Measurements from ENCODE around the gene MARCO.

The MARCO gene

GRCh38 chr2:119019521-119019920, 77.5 kb downstream of the MARCO start:
- Histone ChIP-seq H3K79me2 (ENCODE audit: low read length) (no peaks in the 10 kb centered on the region), H3K4me3 (ENCODE audit: low read length) (no peak overlapping the region), H4K20me1 (ENCODE audit: insufficient read depth, low read length) (no peaks in the 10 kb centered on the region), H3K9me3 (ENCODE audit: insufficient read depth, low read length) (no peaks in the 10 kb centered on the region), H3K4me1 (ENCODE audit: low read length) (no peaks in the 10 kb centered on the region), H2AFZ (ENCODE audit: low read depth, low read length) (no peak overlapping the region), H3K27me3 (ENCODE audit: low read depth, low read length) (peaks cover 12% of the 10 kb centered on the region; the same call in 1 of the 2 replicates), H3K27ac (ENCODE audit: low read length) (no peak overlapping the region), H3K36me3 (replicated peaks; ENCODE audit: low read depth, low read length) (no peaks in the 10 kb centered on the region), H3K9ac (ENCODE audit: low read length) (no peak overlapping the region), H3K4me2 (ENCODE audit: low read length) (no peak overlapping the region)
- TF ChIP-seq CTCF (IDR thresholded peaks at IDR 0.05; ENCODE audit: low read depth, low read length) (no peak), EZH2phosphoT487 (IDR thresholded peaks at IDR 0.05; ENCODE audit: low read depth) (no peak)

- no peaks in the 10 kb centered on the region for H3K4me1 ChIP-seq (ENCODE audit: low read length)
- H3K79me2 ChIP-seq (ENCODE audit: low read length), result no peaks in the 10 kb centered on the region
- no peaks in the 10 kb centered on the region for H3K36me3 ChIP-seq (replicated peaks; ENCODE audit: low read depth, low read length)
- H3K9me3 ChIP-seq (ENCODE audit: insufficient read depth, low read length), result no peaks in the 10 kb centered on the region
- no peak overlapping the region for H2AFZ ChIP-seq (ENCODE audit: low read depth, low read length)
- H4K20me1 ChIP-seq (ENCODE audit: insufficient read depth, low read length), result no peaks in the 10 kb centered on the region
- H3K27ac ChIP-seq (ENCODE audit: low read length), result no peak overlapping the region
- H3K4me3 ChIP-seq (ENCODE audit: low read length), result no peak overlapping the region
- TF ChIP-seq CTCF (IDR thresholded peaks at IDR 0.05; ENCODE audit: low read depth, low read length) (no peak), EZH2phosphoT487 (IDR thresholded peaks at IDR 0.05; ENCODE audit: low read depth) (no peak)
- H3K4me2 ChIP-seq (ENCODE audit: low read length), result no peak overlapping the region
- no peak overlapping the region for H3K9ac ChIP-seq (ENCODE audit: low read length)
- H3K27me3 ChIP-seq (ENCODE audit: low read depth, low read length), result peaks cover 7% of the 10 kb centered on the region; the same call in 1 of the 2 replicates
Observed at GRCh38 chr2:119022678-119023077, 80.7 kb downstream of the MARCO start.

- Histone ChIP-seq H3K4me2 (ENCODE audit: low read length) (no peak overlapping the region), H3K79me2 (ENCODE audit: low read length) (no peaks in the 10 kb centered on the region), H3K27me3 (ENCODE audit: low read depth, low read length) (peaks cover 7% of the 10 kb centered on the region; the same call in 1 of the 2 replicates), H3K4me3 (ENCODE audit: low read length) (no peak overlapping the region), H3K9me3 (ENCODE audit: insufficient read depth, low read length) (no peaks in the 10 kb centered on the region), H3K36me3 (replicated peaks; ENCODE audit: low read depth, low read length) (no peaks in the 10 kb centered on the region), H3K27ac (ENCODE audit: low read length) (no peak overlapping the region), H3K4me1 (ENCODE audit: low read length) (no peaks in the 10 kb centered on the region), H4K20me1 (ENCODE audit: insufficient read depth, low read length) (no peaks in the 10 kb centered on the region), H3K9ac (ENCODE audit: low read length) (no peak overlapping the region), H2AFZ (ENCODE audit: low read depth, low read length) (no peak overlapping the region)
- no peak for TF ChIP-seq CTCF (IDR thresholded peaks at IDR 0.05; ENCODE audit: low read depth, low read length)
Observed at GRCh38 chr2:119023534-119023933, 81.5 kb downstream of the MARCO start.

- Histone ChIP-seq H3K4me2 (ENCODE audit: low read length) (no peak overlapping the region), H3K4me1 (ENCODE audit: low read length) (no peaks in the 10 kb centered on the region), H4K20me1 (ENCODE audit: insufficient read depth, low read length) (no peaks in the 10 kb centered on the region), H3K4me3 (ENCODE audit: low read length) (no peak overlapping the region), H3K36me3 (replicated peaks; ENCODE audit: low read depth, low read length) (no peaks in the 10 kb centered on the region), H3K9ac (ENCODE audit: low read length) (no peak overlapping the region), H2AFZ (ENCODE audit: low read depth, low read length) (no peak overlapping the region), H3K79me2 (ENCODE audit: low read length) (no peaks in the 10 kb centered on the region), H3K27ac (ENCODE audit: low read length) (no peak overlapping the region), H3K9me3 (ENCODE audit: insufficient read depth, low read length) (no peaks in the 10 kb centered on the region), H3K27me3 (ENCODE audit: low read depth, low read length) (peaks cover 11% of the 10 kb centered on the region; the same call in 1 of the 2 replicates)
- TF ChIP-seq EZH2phosphoT487 (IDR thresholded peaks at IDR 0.05; ENCODE audit: low read depth) (no peak), CTCF (IDR thresholded peaks at IDR 0.05; ENCODE audit: low read depth, low read length) (no peak)
Observed at GRCh38 chr2:119024152-119024551, 82.2 kb downstream of the MARCO start.

All from OCI-LY3 (cell line).